GM12874 (cell line): Measurements from ENCODE around the gene KLHL41.

Experiments used
- TF ChIP-seq, protein P1 (sequence below): IDR thresholded peaks from 2 replicates; pipeline ENCODE4 v1.5.1; 2011; ENCODE audit warnings: low read depth, mild to moderate bottlenecking, control low read depth, low read length, moderate library complexity; ENCODE audit not compliant: insufficient read depth

Gene KLHL41

DNA sequence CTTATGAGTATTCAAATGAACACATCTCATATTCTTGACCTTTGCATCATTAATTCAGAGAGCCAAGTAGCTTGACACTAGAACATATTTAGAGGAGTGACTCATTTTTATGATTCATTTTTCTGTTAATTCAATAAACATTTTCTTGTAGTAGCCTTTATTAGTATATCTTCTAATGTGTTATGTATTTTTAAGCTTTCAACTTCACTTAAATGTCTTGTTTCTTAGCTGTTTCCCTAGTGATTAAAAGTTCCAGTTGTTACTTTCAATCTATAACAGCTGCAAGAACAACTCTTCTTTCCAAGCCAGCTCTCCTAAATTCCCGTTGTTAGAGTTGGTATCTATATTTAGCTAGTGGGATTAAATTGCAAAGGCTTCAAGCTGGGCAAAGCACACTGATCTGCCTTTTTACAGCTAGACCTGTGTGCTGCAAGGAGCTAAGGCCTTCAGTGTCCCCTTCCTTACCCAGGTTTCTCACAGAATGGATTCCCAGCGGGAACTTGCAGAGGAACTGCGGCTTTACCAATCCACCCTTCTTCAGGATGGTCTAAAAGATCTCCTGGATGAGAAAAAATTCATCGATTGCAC lies at the start of gene KLHL41:
Gene KLHL41 (plus strand): TSS at position 405 of the 588 bp plus-strand sequence. CDS start 77 bp downstream, at position 482.
- TF ChIP-seq, protein P1, sequence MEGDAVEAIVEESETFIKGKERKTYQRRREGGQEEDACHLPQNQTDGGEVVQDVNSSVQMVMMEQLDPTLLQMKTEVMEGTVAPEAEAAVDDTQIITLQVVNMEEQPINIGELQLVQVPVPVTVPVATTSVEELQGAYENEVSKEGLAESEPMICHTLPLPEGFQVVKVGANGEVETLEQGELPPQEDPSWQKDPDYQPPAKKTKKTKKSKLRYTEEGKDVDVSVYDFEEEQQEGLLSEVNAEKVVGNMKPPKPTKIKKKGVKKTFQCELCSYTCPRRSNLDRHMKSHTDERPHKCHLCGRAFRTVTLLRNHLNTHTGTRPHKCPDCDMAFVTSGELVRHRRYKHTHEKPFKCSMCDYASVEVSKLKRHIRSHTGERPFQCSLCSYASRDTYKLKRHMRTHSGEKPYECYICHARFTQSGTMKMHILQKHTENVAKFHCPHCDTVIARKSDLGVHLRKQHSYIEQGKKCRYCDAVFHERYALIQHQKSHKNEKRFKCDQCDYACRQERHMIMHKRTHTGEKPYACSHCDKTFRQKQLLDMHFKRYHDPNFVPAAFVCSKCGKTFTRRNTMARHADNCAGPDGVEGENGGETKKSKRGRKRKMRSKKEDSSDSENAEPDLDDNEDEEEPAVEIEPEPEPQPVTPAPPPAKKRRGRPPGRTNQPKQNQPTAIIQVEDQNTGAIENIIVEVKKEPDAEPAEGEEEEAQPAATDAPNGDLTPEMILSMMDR, result no peak

DNA sequence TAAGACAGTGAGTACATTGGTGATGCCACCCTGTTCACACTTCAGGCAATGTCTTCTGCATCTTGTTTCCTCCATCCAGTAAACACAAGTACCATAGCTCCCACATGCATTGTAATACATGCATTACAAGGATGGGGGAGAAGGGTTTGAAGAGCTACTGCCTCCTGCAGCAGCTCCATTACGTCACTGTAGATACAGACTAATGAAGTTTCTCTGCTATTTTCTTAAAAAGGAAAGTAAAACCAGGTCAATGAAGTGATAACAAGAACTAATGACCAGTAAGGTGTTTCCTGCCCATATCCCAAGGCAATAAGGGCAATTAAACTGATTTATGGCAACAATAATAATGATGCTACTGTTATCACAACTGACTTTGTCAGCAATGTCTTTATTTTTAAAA lies 48.4 kb upstream of the KLHL41 start:
- TF ChIP-seq, protein P1, result no peak

DNA sequence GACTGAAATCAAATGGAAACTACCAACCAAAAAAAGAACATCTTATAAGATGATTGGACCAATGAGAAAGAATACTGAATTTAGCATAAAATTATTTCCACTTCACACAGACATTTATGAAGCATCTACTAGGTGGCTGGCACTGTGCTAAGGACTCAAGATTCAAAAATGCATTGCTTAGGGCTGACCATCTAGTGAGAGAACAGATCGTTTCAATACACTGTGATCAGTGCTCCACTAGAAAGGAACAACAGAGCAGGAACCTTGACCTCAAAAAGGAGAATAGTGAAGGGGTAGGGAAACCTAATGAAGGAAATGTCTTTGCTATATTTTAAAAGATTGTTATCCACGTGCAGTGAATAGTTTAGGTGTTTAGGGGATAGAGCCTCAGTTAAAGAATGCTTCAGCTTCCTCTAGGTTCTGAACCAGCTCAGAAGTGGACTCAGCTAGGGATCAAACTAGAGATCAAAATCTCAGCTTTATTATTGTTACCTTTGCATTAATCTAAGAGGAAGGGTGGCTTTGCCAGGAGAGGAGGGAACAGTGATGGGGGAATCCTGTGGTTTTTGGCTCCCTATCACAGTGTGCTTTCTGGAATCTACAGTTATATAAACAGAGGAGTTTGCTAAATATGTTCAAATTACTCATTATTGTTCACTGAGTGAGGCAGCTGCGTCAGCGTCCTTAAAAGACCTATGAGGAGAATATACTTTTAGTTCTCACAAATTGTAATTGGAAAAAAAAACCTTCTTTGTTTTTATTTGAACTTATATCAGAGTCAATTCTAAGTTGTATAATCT lies 46.4 kb upstream of the KLHL41 start:
- TF ChIP-seq, protein P1, result no peak

GRCh38 chr2:169464466-169464865 lies 45.0 kb upstream of the KLHL41 start:
- TF ChIP-seq, protein P1, result no peak

DNA sequence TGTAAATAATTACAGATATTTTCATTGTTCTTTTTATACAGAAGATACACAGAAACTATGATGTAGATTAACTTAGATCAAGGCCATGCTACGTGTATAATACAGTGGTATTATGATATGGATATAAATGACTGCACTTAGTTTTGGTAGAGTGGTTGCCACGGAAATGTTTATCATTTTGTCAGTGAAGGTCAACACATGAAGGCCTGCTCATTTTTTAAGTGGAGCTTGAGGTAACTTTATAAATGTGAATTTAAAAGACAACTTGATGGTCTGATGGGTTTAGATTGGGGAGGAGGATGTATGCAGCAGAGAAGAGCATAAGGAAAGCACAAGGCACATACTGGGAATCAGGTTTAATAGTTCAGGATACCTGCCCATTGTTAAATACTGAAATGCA lies 44.6 kb upstream of the KLHL41 start:
- TF ChIP-seq, protein P1, result no peak

DNA sequence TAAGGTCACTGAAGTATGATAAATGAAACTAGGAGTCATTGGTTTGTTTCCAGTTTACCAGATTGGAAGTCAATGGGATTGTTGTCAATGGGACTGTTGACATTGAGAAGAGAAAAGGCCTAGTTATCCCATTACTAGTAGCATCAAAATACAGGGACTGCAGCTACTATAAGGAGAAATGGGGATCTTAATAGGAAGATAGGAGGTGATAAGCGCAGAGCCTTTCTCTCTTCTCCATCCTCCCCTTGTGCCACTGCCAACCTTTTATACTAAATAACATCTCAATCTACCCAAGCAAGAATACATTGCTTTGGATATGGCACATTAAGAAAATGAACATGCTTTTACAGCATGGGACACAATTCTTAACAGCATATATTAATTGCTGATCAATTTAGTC lies 40.7 kb upstream of the KLHL41 start:
- TF ChIP-seq, protein P1, result no peak

GRCh38 chr2:169469952-169470572 lies 39.4 kb upstream of the KLHL41 start:
- TF ChIP-seq, protein P1, result no peak
